H9 (cell line): Measurements from ENCODE around the gene RABGAP1. TPM values are rescaled to one million over a fixed set of nuclear protein-coding genes. Genes with fewer than 3 reads are reported as not detected.

Experiments
- DNase-seq: peaks from one replicate; pipeline ENCODE4 v3.0.0-alpha.2; 2017
- H2AFZ ChIP-seq: one replicate; pipeline ENCODE4 v1.6.1; 2013; ENCODE audit warnings: mild to moderate bottlenecking, low read length, control low read depth, moderate library complexity
- H2AK5ac ChIP-seq: 2 replicates; pipeline ENCODE4 v1.6.1; 2013; ENCODE audit warnings: low read length, control low read depth, mixed read lengths; ENCODE audit not compliant: insufficient read length
- H2BK120ac ChIP-seq: one replicate; pipeline ENCODE4 v1.6.1; 2013; ENCODE audit warnings: low read depth, mild to moderate bottlenecking, low read length, control low read depth, inconsistent platforms; ENCODE audit not compliant: poor library complexity, severe bottlenecking
- H2BK12ac ChIP-seq: 2 replicates; pipeline ENCODE4 v1.6.1; 2013; ENCODE audit warnings: low read length, control low read depth, mixed read lengths, low read depth; ENCODE audit not compliant: insufficient read length
- H2BK15ac ChIP-seq: 2 replicates; pipeline ENCODE4 v1.6.1; 2013; ENCODE audit warnings: low read depth, low read length, control low read depth
- H2BK20ac ChIP-seq: one replicate; pipeline ENCODE4 v1.6.1; 2013; ENCODE audit warnings: low read depth, mild to moderate bottlenecking, low read length, control low read depth, inconsistent platforms; ENCODE audit not compliant: poor library complexity, severe bottlenecking
- H2BK5ac ChIP-seq: 2 replicates; pipeline ENCODE4 v1.6.1; 2013; ENCODE audit warnings: low read length, control low read depth, mixed read lengths; ENCODE audit not compliant: insufficient read length
- H3K14ac ChIP-seq: 2 replicates; pipeline ENCODE4 v1.6.1; 2013; ENCODE audit warnings: low read length, control low read depth; ENCODE audit not compliant: insufficient read depth
- H3K18ac ChIP-seq: 2 replicates; pipeline ENCODE4 v1.6.1; 2013; ENCODE audit warnings: low read depth, mild to moderate bottlenecking, mixed read lengths, low read length, control low read depth; ENCODE audit not compliant: insufficient read length
- H3K23ac ChIP-seq: 2 replicates; pipeline ENCODE4 v1.6.1; 2013; ENCODE audit warnings: low read length, control low read depth, mixed read lengths, low read depth; ENCODE audit not compliant: insufficient read length
- H3K23me2 ChIP-seq: 2 replicates; pipeline ENCODE4 v1.6.1; 2013; ENCODE audit warnings: low read depth, mild to moderate bottlenecking, mixed read lengths, low read length, control low read depth; ENCODE audit not compliant: insufficient read length, poor library complexity, severe bottlenecking
- H3K27ac ChIP-seq: 2 replicates; pipeline ENCODE4 v1.5.1; 2013; ENCODE audit warnings: low read length, control low read depth, mixed read lengths, low read depth; ENCODE audit not compliant: insufficient read length
- H3K27me3 ChIP-seq: 2 replicates; pipeline ENCODE4 v1.6.1; 2013; ENCODE audit warnings: low read length, control low read depth, inconsistent platforms; ENCODE audit not compliant: insufficient read depth
- H3K4ac ChIP-seq: 2 replicates; pipeline ENCODE4 v1.6.1; 2013; ENCODE audit warnings: low read depth, mild to moderate bottlenecking, control low read depth, inconsistent platforms, low read length, moderate library complexity
- H3K4me1 ChIP-seq: 2 replicates; pipeline ENCODE4 v1.6.1; 2013; ENCODE audit warnings: low read length, control low read depth, inconsistent platforms; ENCODE audit not compliant: insufficient read depth
- H3K4me2 ChIP-seq: 2 replicates; pipeline ENCODE4 v1.6.1; 2013; ENCODE audit warnings: low read length, control low read depth, mixed read lengths; ENCODE audit not compliant: insufficient read length, insufficient read depth
- H3K56ac ChIP-seq: 2 replicates; pipeline ENCODE4 v1.6.1; 2013; ENCODE audit warnings: low read depth, mild to moderate bottlenecking, mixed read lengths, low read length, control low read depth; ENCODE audit not compliant: insufficient read length
- H3K79me1 ChIP-seq: 2 replicates; pipeline ENCODE4 v1.6.1; 2013; ENCODE audit warnings: low read depth, mild to moderate bottlenecking, moderate library complexity, low read length, control low read depth, inconsistent platforms; ENCODE audit not compliant: insufficient read depth, poor library complexity, severe bottlenecking
- H3K79me2 ChIP-seq: 2 replicates; pipeline ENCODE4 v1.6.1; 2013; ENCODE audit warnings: low read length, control low read depth, inconsistent platforms; ENCODE audit not compliant: insufficient read depth
- H3K9ac ChIP-seq: 2 replicates; pipeline ENCODE4 v1.6.1; 2013; ENCODE audit warnings: low read length, control low read depth, mixed read lengths; ENCODE audit not compliant: insufficient read length; ENCODE audit errors: extremely low read depth
- H3K9me3 ChIP-seq: one replicate; pipeline ENCODE4 v1.6.1; 2013; ENCODE audit warnings: low read depth, low read length, inconsistent platforms; ENCODE audit not compliant: control insufficient read depth
- H3T11ph ChIP-seq: one replicate; pipeline ENCODE4 v1.6.1; 2013; ENCODE audit warnings: mild to moderate bottlenecking, low read length, control low read depth, inconsistent platforms
- H4K20me1 ChIP-seq: one replicate; pipeline ENCODE4 v1.6.1; 2013; ENCODE audit not compliant: control insufficient read depth, insufficient read length, insufficient read depth
- H4K5ac ChIP-seq: 2 replicates; pipeline ENCODE4 v1.6.1; 2013; ENCODE audit warnings: low read depth, mild to moderate bottlenecking, mixed read lengths, low read length, control low read depth; ENCODE audit not compliant: insufficient read length
- H4K8ac ChIP-seq: replicated peaks from 2 replicates; pipeline ENCODE4 v1.6.1; 2013; ENCODE audit warnings: low read length, control low read depth, mixed read lengths, low read depth; ENCODE audit not compliant: insufficient read length
- H4K91ac ChIP-seq: 2 replicates; pipeline ENCODE4 v1.6.1; 2013; ENCODE audit warnings: low read depth, mild to moderate bottlenecking, moderate library complexity, mixed read lengths, low read length, control low read depth; ENCODE audit not compliant: insufficient read length
- H3K27ac Mint-ChIP-seq, 3 experiments: 2 replicates in 2 of 3; 3 replicates in 1 of 3; pipeline ENCODE4 v1.8.0; 2020 to 2021; ENCODE audit warnings: mixed read lengths in 3 of 3, mild to moderate bottlenecking in 1 of 3, moderate library complexity in 1 of 3
- H3K27me3 Mint-ChIP-seq: 2 replicates; pipeline ENCODE4 v1.8.0; 2021; ENCODE audit warnings: low read depth, mild to moderate bottlenecking, moderate library complexity, mixed read lengths
- H3K36me3 Mint-ChIP-seq, 3 experiments: 2 replicates in 2 of 3; 3 replicates in 1 of 3; pipeline ENCODE4 v1.8.0; 2020 to 2021; ENCODE audit warnings: low read depth in 3 of 3, mixed read lengths in 3 of 3; ENCODE audit not compliant: insufficient read depth in 1 of 3
- H3K4me1 Mint-ChIP-seq, 2 experiments: 2 replicates each; pipeline ENCODE4 v1.8.0; 2020; ENCODE audit warnings: mixed read lengths in 2 of 2
- H3K4me3 Mint-ChIP-seq, 2 experiments: 2 replicates in 1 of 2; 3 replicates in 1 of 2; pipeline ENCODE4 v1.8.0; 2020 to 2021; ENCODE audit warnings: mild to moderate bottlenecking in 2 of 2, mixed read lengths in 2 of 2, moderate library complexity in 1 of 2
- H3K9me3 Mint-ChIP-seq, 2 experiments: 2 replicates in 1 of 2; 3 replicates in 1 of 2; pipeline ENCODE4 v1.8.0; 2020; ENCODE audit warnings: mild to moderate bottlenecking in 2 of 2, mixed read lengths in 2 of 2, moderate library complexity in 1 of 2
- CTCF ChIP-seq: fragments of 200-600 bp; sonication (generic); conservative IDR thresholded peaks from 3 replicates; pipeline ENCODE4 v1.8.0; 2021; ENCODE audit warnings: antibody characterized with exemption, mild to moderate bottlenecking
- WGBS: extraction: QIAGEN DNeasy Blood & Tissue Kit; methylation state at CpG from one replicate; pipeline ENCODE4 v1.1.7; 2013; ENCODE audit warnings: missing lambda C conversion rate, low lambda C conversion rate, mixed read lengths; ENCODE audit not compliant: insufficient read length; ENCODE audit errors: extremely low coverage; 5-methylcytosine and 5-hydroxymethylcytosine counted together
- total RNA-seq: library from RNA; stranded (reverse); gene quantifications from 2 replicates; pipeline ENCODE4 v1.2.1, GENCODE V29; 2021

Gene RABGAP1
- total RNA-seq, 1 experiment from 2014 or later, result 31.6 TPM

GRCh38 chr9:122988920-122989621, 48.3 kb downstream of the RABGAP1 start:
- H2BK12ac ChIP-seq, result no peak overlapping the region
- Mint-ChIP-seq H3K27ac (no peak overlapping the region), H3K9me3 (no peaks in the 10 kb centered on the region), H3K4me3 (no peak overlapping the region), H3K27me3 (no peaks in the 10 kb centered on the region), H3K4me1 (no peaks in the 10 kb centered on the region), H3K36me3 (peaks cover 8 to 42% (median 34%) of the 10 kb centered on the region in 3 experiments; a peak in 6 of 7 replicates)
- no peak overlapping the region for H3K18ac ChIP-seq
- H4K5ac ChIP-seq, result no peak overlapping the region
- no peak for DNase-seq
- H3K9ac ChIP-seq, result no peak overlapping the region
- no peak overlapping the region for H2AK5ac ChIP-seq
- H3K4me1 ChIP-seq, result no peaks in the 10 kb centered on the region
- H3K27ac ChIP-seq, result no peak overlapping the region
- no peak overlapping the region for H3K14ac ChIP-seq
- no peaks in the 10 kb centered on the region for H3K27me3 ChIP-seq
- TF ChIP-seq CTCF, result no peak
- no peaks in the 10 kb centered on the region for H3K79me1 ChIP-seq
- no peak overlapping the region for H3K23ac ChIP-seq
- no peak overlapping the region for H3K56ac ChIP-seq
- H2BK20ac ChIP-seq, result no peak overlapping the region
- H3K4ac ChIP-seq, result no peak overlapping the region
- no peak overlapping the region for H4K8ac ChIP-seq
- WGBS, result no CpG with 5 or more reads among the region's 8 CpGs
- H2AFZ ChIP-seq, result no peak overlapping the region
- H3K4me2 ChIP-seq, result no peak overlapping the region
- no peaks in the 10 kb centered on the region for H3K79me2 ChIP-seq
- no peak overlapping the region for H2BK5ac ChIP-seq
- H4K20me1 ChIP-seq, result no peaks in the 10 kb centered on the region
- no peak overlapping the region for H2BK15ac ChIP-seq
- no peak overlapping the region for H2BK120ac ChIP-seq
- H3K9me3 ChIP-seq, result no peaks in the 10 kb centered on the region
- H4K91ac ChIP-seq, result no peak overlapping the region
- H3K23me2 ChIP-seq, result no peaks in the 10 kb centered on the region
- H3T11ph ChIP-seq, result no peak overlapping the region
